GM13976 (cell line): Measurements from ENCODE around the gene AFMID.

Experiments used
- DNase-seq: peaks from one replicate; pipeline ENCODE4 v3.0.0; 2012; ENCODE audit warnings: low spot score
- CTCF ChIP-seq: IDR thresholded peaks from 2 replicates; pipeline ENCODE4 v1.5.1; 2012; ENCODE audit warnings: borderline replicate concordance, mild to moderate bottlenecking; ENCODE audit not compliant: insufficient read depth; ENCODE audit errors: extremely low read depth, missing control alignments, control extremely low read depth
- in situ Hi-C: fragments of 300-500 bp; cut with MboI; formaldehyde crosslinking; loops from one replicate; pipeline ENCODE4 v1.12.0; 2022; ENCODE audit warnings: low sequenced_read_pairs, mixed read lengths, inconsistent platforms; ENCODE audit not compliant: unreplicated experiment

Gene AFMID

GRCh38 chr17:78205124-78205775 lies 18.1 kb downstream of the AFMID start:
- DNase-seq: no peak
- in situ Hi-C loops: no loop called here
- no peak for TF ChIP-seq CTCF

- no peak for TF ChIP-seq CTCF
- in situ Hi-C loops: no loop called here
- DNase-seq: no peak
Observed at GRCh38 chr17:78206298-78206697, 19.1 kb downstream of the AFMID start.

- in situ Hi-C loops: no loop called here
- no peak for TF ChIP-seq CTCF
- DNase-seq: no peak
Observed at GRCh38 chr17:78208486-78208885, 21.3 kb downstream of the AFMID start.

- no peak for DNase-seq
- no peak for TF ChIP-seq CTCF
- in situ Hi-C loops: no loop called here
Observed at GRCh38 chr17:78210111-78210510, 22.9 kb downstream of the AFMID start.

- TF ChIP-seq CTCF: no peak
- in situ Hi-C loops: no loop called here
- no peak for DNase-seq
Observed at GRCh38 chr17:78211032-78211431, 23.9 kb downstream of the AFMID start.

- TF ChIP-seq CTCF: no peak
- in situ Hi-C loops: no loop called here
- peak; percentile 100 for DNase-seq
Observed at GRCh38 chr17:78214016-78214705, 27.0 kb downstream of the AFMID start, which contains the start of gene BIRC5. BIRC5 (plus strand) TSS chr17:78214253; CDS start chr17:78214317, 64 bp downstream.

GRCh38 chr17:78214706-78215061 lies 27.5 kb downstream of the AFMID start:
- in situ Hi-C loops: no loop called here
- no peak for DNase-seq
- TF ChIP-seq CTCF: no peak
